COLO829 (cell line): Measurements from ENCODE around the gene FUCA2.
"Not testable (repeated sequence)": the region's sequence is repeated elsewhere in the genome, so short reads cannot be mapped to it uniquely, and the experiment has no call there.

Source experiments
- DNase-seq: peaks from one replicate; pipeline ENCODE4 v3.0.0; 2012; ENCODE audit warnings: low spot score

The FUCA2 gene

DNA sequence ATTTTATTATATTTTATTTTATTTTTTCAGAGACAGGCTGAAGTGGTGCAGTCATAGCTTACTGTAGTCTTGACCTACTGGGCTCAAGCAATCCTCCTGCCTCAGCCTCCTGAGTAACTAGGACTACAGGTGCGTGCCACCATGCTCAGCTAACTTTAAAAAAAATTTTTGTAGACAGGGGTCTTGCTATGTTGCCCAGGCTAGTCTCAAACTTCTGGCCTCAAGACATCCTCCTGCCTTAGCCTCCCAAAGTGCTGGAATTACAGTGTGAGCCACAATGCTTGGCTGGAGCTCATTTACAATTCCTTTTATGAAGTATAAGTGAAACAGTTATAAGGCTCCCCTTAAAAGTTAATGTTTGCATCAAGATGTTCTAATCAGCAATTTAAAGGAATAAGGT lies 14.5 kb downstream of the FUCA2 start:
- DNase-seq = no peak

- DNase-seq = no peak
Measured at GRCh38 chr6:143490775-143491174, 20.7 kb downstream of the FUCA2 start.

- DNase-seq = no peak
Measured at GRCh38 chr6:143490244-143490643, 21.3 kb downstream of the FUCA2 start.

DNA sequence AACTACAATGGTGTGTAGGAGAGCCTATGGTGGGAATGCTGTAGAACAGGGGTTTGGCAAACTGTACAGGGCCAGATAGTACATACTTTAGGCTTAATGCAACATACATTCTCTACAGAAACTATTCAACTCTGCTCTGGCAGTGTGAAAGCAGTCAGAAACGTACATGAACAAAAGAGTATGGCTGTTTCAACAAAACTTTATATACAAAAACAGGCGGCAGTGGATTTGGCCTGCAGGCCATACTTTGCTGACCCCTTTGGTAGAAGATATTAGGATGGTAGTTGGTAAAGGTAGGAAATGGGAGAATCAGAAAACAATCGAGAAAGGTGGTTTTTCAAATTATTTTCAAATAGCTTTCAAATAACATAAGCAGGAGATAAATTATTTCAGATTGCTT lies 24.8 kb downstream of the FUCA2 start:
- DNase-seq = no peak

GRCh38 chr6:143485967-143486366 lies 25.6 kb downstream of the FUCA2 start:
- DNase-seq = no peak

- DNase-seq = no peak
Measured at GRCh38 chr6:143482593-143482992, 28.9 kb downstream of the FUCA2 start.

DNA sequence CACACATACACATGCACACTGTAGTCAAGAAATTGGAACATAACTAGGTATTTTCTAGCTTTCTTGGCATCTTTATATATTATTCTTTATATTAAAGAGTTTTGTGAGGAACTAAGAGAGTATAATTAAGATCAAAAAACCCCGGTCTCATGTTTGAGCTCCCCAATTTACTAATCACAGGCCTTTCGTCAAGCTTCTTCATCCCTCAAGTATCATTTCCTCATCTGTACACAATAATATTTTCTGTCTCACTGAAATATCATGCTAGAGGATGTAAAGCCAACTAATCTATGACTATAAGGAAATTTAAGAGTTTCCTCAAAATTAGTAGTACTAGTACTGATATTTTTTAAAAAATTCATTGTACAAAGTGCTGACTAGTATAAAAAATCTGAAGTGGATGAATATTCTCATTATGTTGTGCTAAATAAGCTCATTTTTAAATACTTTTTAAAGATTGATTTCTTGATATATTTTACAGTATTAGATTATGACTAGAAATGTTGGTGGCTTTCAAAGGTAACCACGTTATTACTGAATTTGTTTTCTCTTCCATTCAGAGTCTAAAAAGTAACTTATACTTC lies 32.9 kb downstream of the FUCA2 start:
- no peak for DNase-seq

- no peak for DNase-seq
Measured at GRCh38 chr6:143476545-143476944, 35.0 kb downstream of the FUCA2 start.

DNA sequence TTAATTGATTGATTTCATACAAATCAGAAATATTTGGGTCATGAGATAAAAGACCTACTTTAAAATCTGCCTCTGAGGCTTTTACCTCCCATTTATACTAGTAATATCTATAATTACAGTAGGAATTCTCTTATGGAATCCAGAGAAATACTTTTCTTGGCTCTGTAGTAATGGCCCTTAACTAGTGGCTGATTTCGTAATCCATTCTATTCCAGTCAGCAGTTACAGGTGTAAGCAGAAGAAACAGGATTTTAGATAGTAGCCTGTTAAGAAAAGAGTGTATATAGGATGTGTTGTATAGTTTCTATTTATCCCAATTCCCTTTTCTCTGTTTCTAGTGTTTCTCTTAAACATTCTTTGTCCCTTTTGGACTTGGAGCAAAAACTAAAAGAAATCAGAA lies 39.7 kb downstream of the FUCA2 start:
- no peak for DNase-seq

DNA sequence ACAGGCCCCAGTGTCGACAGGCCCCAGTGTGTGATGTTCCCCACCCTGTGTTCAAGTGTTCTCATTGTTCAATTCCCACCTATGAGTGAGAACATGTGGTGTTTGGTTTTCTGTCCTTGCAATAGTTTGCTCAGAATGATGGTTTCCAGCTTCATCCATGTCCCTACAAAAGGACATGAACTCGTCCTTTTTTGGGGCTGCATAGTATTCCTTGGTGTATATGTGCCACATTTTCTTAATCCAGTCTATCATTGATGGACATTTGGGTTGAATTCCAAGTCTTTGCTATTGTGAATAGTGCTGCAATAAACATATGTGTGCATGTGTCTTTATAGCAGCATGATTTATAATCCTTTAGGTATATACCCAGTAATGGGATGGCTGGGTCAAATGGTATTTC lies 42.7 kb downstream of the FUCA2 start:
- DNase-seq = not testable (repeated sequence)

GRCh38 chr6:143468026-143468425 lies 43.5 kb downstream of the FUCA2 start:
- DNase-seq = no peak

DNA sequence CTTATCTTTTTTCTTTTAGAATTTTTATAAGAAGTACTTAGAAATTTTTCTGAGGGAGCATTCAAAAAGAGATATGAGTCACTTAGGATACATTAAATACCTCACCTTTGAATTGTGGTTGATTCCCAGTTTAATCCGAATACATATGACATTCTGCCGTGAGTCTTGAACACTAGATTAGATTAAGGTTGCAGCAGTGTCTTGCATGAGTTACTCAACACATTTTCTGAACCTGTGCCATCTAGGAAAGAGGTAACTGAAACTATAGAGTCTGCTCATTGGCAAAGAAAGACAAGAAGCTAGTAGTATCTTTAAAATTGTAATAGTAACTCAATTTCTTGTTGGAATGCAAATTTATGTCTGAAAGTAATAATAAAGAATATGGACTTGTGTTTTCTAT lies 46.0 kb downstream of the FUCA2 start:
- DNase-seq = no peak

- no peak for DNase-seq
Measured at GRCh38 chr6:143457563-143458359, 53.8 kb downstream of the FUCA2 start.

DNA sequence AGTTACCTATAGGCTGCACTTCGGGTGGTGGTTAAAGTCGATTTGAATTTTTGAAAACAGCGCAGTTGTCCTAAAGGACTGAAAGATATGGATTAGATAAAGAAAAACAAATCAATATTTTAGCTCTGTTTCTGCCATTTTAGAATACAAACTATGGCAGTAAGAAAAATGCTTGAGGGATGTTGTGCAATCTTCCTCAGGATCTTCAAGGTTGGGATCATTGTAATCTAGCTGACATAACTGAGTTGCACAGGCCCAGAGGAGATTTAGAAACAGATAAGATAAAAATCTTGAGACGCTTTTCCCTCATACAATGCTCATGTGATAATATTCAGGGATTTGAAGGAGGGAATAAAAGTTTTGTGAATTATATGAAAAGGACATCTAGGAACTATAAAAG lies 60.0 kb downstream of the FUCA2 start:
- no peak for DNase-seq

DNA sequence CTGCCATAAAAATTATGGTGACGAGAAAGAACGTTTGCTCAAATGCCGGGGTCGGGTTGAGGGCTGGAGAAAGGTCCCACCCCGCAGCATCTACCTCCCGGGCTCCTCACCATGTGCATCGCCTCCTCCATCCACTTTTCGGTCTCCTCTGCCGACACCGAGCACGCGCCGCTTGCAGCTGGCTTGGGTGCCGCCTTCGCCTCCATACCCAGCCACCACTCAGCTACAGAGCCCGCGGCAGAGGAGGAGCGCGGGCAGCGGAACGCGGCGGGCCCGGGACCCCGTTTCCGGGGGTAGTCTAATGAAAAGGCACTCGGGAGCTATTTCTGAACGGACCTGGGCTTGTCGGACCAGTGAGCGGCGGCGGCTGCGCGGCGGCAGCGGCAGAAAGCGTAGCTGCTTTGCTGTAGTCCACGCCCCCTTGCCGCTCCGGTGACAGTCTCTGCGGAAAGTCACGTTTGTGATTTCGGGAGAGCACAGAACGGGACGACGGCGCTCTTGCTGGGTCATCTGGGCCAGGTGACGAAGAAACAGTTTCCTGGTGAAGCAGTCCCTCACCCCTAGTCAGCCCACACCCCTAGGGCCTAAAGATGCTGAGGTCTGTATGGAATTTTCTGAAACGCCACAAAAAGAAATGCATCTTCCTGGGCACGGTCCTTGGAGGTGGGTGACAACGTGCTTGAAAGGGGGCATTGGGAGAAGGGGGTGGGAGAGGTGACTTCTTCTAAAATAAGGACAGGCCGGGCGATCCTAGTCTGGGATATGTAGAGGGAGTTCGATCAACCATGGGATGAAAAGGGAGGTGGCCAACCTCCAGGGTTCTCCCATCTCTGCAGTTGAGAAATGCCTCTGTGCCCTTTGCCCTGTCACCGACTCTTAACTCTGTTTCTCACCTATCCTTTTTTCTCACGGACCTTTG lies 60.8 kb downstream of the FUCA2 start, which contains the start of the genes ADAT2 and PEX3:
ADAT2 (minus strand) TSS at position 243 of the 919 bp plus-strand sequence; CDS start at position 206, 37 bp downstream.
PEX3 (plus strand) TSS at position 353 of the 919 bp plus-strand sequence; CDS start at position 591, 238 bp downstream.
- DNase-seq = peak; percentile 79

DNA sequence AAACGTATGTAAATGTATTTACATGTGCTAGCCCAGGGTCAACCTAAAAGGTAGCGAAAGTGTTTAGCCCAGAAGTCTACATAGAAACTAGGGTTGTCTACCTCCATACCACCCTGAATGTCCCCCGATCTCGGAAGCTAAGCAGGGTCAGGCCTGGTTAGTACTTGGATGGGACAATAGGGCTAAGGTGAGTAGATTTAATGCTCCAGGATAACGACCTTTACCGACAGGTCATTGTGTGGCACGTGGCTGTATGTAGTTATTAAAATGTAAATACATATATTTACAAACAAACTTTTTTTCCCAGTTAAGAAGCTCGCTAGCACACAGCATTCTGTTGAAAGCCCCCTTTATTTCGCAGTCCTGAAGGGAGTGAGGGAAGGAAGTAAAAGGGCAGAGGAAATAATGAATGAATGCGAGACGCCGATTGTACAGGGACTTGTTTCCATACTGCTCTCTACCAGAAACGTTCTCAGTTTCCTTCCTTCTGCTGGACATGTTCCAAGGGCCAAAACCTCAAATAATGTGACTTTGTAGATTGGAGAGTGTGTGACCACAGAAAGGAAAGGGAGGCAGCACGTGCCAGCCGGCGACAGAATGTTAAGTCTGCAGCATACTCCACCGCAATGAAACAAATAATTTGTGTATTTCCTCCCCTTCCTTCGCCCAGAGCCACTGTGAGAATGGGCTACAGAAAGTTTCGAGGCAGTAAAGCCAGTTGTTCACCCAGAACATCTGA lies 61.6 kb downstream of the FUCA2 start:
- peak; percentile 7 for DNase-seq

GRCh38 chr6:143449082-143449713 lies 62.3 kb downstream of the FUCA2 start:
- no peak for DNase-seq

GRCh38 chr6:143447865-143448264 lies 63.7 kb downstream of the FUCA2 start:
- DNase-seq = not testable (repeated sequence)
